Measurements from ENCODE around the gene AURKAIP1.

Gene AURKAIP1

GRCh38 chr1:1356166-1356795, 18.7 kb downstream of the AURKAIP1 start:
- Histone ChIP-seq H3K27ac (ENCODE audit: low read length) (no peak overlapping the region), H3K4me3 (ENCODE audit: low read length) (no peak overlapping the region), H3K4me1 (ENCODE audit: control insufficient read depth, low read depth, low read length) (peaks cover 21% of the 10 kb centered on the region)

GRCh38 chr1:1355416-1355815, 19.6 kb downstream of the AURKAIP1 start:
- Histone ChIP-seq H3K27ac (ENCODE audit: low read length) (no peak overlapping the region), H3K9ac (ENCODE audit: low read length) (no peak overlapping the region), H3K9me3 (ENCODE audit: control insufficient read depth, low read depth, low read length) (no peaks in the 10 kb centered on the region), H3K36me3 (ENCODE audit: control insufficient read depth, low read depth, low read length) (no peaks in the 10 kb centered on the region), H3K4me3 (ENCODE audit: low read length) (no peak overlapping the region), H3K4me1 (ENCODE audit: control insufficient read depth, low read depth, low read length) (peaks cover 21% of the 10 kb centered on the region), H3K27me3 (ENCODE audit: control insufficient read depth, insufficient read depth, low read length) (peaks cover 35% of the 10 kb centered on the region)

More at GRCh38 chr1:1356166-1356795, 18.7 kb downstream of the AURKAIP1 start:
- Histone ChIP-seq H3K27me3 (ENCODE audit: control insufficient read depth, insufficient read depth, low read length) (peaks cover 35% of the 10 kb centered on the region), H3K9ac (ENCODE audit: low read length) (no peak overlapping the region), H3K36me3 (ENCODE audit: control insufficient read depth, low read depth, low read length) (no peaks in the 10 kb centered on the region), H3K9me3 (ENCODE audit: control insufficient read depth, low read depth, low read length) (no peaks in the 10 kb centered on the region)

DNA sequence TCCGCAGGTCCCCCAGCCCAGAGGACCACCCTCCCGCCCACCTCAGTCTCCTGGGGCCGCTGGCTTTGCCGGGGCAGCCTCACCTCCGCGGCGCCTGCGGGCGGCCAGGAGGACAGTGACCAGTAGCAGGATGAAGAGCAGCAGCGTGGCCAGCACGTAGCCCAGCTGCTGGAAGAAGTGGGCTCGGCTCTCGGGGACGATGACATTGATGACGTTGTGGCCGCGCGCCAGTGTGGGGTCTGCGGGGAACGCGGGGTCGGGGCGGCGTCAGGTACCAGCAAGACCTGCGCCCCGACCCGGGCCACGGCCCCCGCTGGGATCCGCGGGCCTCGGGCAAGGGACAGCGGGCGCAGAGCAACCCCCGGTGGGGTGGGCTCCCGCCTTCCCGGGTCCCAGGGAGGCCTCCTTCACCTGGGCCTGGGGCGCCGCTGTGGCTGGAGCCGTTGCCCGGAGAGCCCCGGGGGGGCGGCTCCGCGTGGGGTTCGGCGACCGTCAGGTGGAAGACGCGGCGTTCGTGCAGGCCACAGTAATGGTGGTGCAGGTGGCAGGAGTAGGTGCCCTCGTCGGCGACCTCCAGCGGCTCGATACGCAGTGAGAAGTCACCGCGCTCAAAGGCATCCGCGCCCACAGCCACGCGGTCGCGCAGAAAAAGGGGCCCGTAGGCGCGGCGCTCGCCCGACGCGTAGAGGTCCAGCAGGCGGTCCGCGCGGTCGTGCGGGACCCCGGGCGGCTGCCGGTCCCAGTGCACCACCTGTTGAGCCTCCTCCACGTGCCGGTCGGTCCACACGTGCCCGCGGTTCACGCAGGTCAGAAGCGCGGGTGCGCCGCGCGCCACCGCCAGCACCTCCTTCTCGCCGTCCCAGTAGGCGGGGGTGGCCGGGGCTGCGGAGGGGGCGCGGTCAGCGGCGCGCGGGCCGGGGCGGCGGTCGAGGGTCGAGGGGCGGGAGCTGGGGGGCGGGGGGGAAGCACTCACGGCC, 20.4 kb downstream of the AURKAIP1 start:
- Histone ChIP-seq H3K4me3 (ENCODE audit: low read length) (peak overlapping the region; percentile 55), H3K36me3 (ENCODE audit: control insufficient read depth, low read depth, low read length) (no peaks in the 10 kb centered on the region), H3K4me1 (ENCODE audit: control insufficient read depth, low read depth, low read length) (peaks cover 21% of the 10 kb centered on the region), H3K9me3 (ENCODE audit: control insufficient read depth, low read depth, low read length) (no peaks in the 10 kb centered on the region), H3K9ac (ENCODE audit: low read length) (no peak overlapping the region), H3K27ac (ENCODE audit: low read length) (no peak overlapping the region), H3K27me3 (ENCODE audit: control insufficient read depth, insufficient read depth, low read length) (peaks cover 35% of the 10 kb centered on the region)

DNA sequence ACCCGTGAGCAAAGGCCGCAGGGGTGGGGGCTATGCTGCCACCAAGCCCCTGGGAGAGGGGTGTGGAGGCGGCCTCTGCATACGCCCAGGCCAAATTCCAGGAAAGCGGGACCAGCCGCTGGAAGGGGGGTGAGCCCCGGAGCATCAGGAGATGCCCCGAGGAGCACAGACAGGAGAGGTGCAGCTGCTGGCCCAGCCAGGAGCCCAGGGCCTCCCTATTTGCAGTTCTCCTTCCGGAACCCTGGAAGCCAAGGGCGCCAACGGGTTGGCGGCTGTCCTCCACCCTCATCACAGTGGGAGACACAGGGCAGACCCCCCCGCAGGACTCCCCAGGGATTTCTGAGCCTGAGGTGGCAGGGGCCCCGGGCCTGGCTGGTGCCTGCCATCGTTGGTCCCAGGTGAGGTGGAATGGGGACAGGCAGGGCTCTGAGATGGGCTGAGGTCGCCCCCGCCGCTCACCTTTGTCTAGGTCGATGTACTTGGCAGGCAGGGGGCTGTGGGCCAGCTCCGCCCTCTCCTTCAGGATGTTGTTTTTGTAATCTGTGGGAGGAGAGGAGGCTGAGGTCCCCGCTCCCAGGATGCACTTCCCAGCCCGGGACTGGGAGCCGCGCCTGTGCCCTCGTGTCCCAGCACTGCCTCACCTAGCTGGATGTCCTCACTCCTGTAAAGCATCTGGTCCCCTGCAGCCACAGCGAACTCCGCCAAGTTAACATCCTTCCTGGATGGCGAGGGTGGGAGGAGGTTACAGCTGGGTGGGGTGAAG, 21.4 kb downstream of the AURKAIP1 start:
- H3K9ac ChIP-seq (ENCODE audit: low read length), result no peak overlapping the region
- peaks cover 35% of the 10 kb centered on the region for H3K27me3 ChIP-seq (ENCODE audit: control insufficient read depth, insufficient read depth, low read length)
- no peaks in the 10 kb centered on the region for H3K36me3 ChIP-seq (ENCODE audit: control insufficient read depth, low read depth, low read length)
- peaks cover 14% of the 10 kb centered on the region for H3K4me1 ChIP-seq (ENCODE audit: control insufficient read depth, low read depth, low read length)
- no peak overlapping the region for H3K27ac ChIP-seq (ENCODE audit: low read length)
- peak overlapping the region; percentile 55 for H3K4me3 ChIP-seq (ENCODE audit: low read length)
- H3K9me3 ChIP-seq (ENCODE audit: control insufficient read depth, low read depth, low read length), result no peaks in the 10 kb centered on the region

DNA sequence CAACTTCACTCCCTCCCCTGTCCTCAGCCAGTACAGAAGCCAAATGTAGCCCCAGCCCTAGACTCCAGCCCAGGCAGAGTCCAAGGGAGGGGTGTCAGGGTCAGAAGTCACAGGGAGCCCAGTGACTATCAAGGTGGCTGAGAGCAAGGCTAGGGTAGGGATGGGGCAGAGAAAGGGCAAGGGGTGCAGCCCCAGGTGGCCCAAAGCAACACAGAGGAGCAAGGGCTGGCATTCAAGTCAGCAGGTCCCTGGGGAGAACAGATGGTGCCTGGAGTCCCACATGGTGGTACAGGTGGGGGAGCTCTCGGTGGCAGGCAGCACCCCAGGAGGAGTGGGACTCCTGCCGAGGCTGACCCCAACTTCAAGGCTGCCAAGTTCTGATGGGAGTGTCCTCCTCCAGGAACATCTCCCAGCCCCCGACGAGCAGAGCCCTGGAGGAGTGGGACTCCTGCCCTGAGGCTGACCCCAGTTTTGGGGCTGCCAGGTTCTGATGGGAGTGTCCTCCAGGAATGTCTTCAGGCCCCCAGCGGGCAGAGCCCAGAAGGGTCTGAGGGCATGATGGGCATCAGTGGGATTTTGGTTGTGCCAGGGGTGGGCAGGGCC, 22.1 kb downstream of the AURKAIP1 start:
- no peaks in the 10 kb centered on the region for H3K9me3 ChIP-seq (ENCODE audit: control insufficient read depth, low read depth, low read length)
- no peak overlapping the region for H3K27ac ChIP-seq (ENCODE audit: low read length)
- H3K36me3 ChIP-seq (ENCODE audit: control insufficient read depth, low read depth, low read length), result no peaks in the 10 kb centered on the region
- peaks cover 35% of the 10 kb centered on the region for H3K27me3 ChIP-seq (ENCODE audit: control insufficient read depth, insufficient read depth, low read length)
- no peak overlapping the region for H3K9ac ChIP-seq (ENCODE audit: low read length)
- no peak overlapping the region for H3K4me3 ChIP-seq (ENCODE audit: low read length)
- peaks cover 15% of the 10 kb centered on the region for H3K4me1 ChIP-seq (ENCODE audit: control insufficient read depth, low read depth, low read length)

DNA sequence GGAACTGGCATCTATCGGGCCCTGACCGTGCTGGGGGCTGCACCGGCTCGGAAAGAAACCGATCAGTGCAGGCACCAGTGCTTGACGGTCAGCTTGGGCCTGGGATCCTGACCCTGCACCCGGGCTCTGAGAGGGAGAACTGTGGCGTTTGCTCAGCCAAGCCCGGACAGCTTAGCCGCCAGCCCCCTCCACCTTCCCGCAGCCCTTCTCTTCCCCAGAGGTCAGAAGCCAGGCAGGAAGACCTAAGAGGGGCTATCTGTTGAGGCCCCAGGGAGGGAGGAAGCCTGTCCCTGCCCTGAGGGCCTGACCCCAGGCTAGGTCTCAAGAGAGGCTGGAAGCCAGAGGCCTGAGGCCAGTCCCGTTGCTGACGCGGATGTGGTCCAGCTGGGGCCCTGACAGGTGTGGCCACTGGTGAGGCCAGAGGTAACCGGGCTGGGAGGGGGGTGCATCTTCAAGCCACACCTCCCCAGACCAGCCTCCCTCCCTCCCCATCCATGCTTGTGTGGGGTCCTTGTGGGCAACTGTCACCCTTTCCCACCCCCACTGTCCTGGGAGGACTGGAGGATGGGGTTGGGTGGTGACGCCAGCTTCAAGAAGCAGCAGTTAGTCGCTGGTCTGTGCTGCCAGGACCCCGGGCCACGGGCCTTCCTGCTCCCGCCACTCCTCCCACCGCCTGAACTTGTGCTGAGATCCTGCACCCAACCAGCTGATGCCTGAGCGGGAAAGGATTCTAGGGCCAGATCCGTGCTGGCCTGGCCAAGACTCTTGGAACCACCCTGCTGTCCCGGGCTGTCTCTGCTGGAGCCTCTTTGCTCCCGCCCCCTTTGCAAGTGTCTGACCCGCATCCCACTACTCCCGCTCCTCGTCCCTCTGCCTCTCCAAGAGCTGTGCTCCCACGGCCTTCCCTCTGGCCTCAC, 23.2 kb downstream of the AURKAIP1 start:
- H3K27ac ChIP-seq (ENCODE audit: low read length), result no peak overlapping the region
- H3K4me1 ChIP-seq (ENCODE audit: control insufficient read depth, low read depth, low read length), result peaks cover 22% of the 10 kb centered on the region
- H3K9me3 ChIP-seq (ENCODE audit: control insufficient read depth, low read depth, low read length), result no peaks in the 10 kb centered on the region
- peaks cover 35% of the 10 kb centered on the region for H3K27me3 ChIP-seq (ENCODE audit: control insufficient read depth, insufficient read depth, low read length)
- no peak overlapping the region for H3K9ac ChIP-seq (ENCODE audit: low read length)
- no peaks in the 10 kb centered on the region for H3K36me3 ChIP-seq (ENCODE audit: control insufficient read depth, low read depth, low read length)
- peak overlapping the region; percentile 30 for H3K4me3 ChIP-seq (ENCODE audit: low read length)

DNA sequence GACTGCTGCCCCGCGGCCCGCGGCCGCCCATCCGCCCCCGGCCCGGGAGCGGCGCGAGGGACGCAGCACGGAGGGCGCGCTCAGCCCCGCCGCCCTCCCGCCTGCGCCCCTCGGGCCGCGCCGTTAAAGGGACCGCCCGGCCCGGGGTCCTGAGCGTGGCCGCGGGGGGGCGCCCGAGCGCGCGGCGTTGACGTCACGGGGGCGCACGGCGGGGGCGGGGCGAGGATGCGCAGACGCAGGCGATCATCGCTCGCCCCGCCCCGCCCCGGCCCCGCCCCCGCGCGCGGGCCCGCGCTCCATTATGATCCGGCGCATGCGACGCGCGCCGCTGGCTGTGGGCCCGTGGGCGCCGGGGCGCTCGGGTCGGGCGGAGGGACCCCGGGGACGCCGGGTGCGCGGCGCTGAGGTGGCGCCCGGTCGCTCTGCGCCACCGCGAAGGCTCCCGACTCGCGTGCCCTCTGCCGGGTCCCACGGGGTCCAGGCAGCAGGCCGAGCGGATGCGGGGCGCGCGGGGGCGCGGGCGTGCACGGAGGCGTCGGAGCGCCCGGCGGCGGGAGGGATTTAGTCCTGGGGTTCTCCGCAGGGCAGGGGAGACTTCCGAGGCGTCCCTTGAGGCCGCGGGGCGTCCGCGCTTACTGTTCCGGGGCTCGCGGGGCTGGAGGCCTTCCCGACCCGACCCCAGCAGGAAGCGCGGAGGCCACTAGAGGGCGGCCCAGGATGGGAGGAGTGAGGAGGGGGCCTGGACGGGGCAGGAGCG, 25.6 kb downstream of the AURKAIP1 start, which contains the start of gene DVL1:
Gene DVL1 (minus strand): TSS at position 163 of the 757 bp plus-strand sequence. CDS start 353 bp downstream, outside the sequence.
- Histone ChIP-seq H3K9me3 (ENCODE audit: control insufficient read depth, low read depth, low read length) (no peaks in the 10 kb centered on the region), H3K27ac (ENCODE audit: low read length) (no peak within 1 kb of the TSS), H3K4me1 (ENCODE audit: control insufficient read depth, low read depth, low read length) (peaks cover 22% of the 10 kb centered on the region), H3K9ac (ENCODE audit: low read length) (peak within 1 kb of the TSS; percentile 39), H3K4me3 (ENCODE audit: low read length) (peak within 1 kb of the TSS; percentile 70), H3K27me3 (ENCODE audit: control insufficient read depth, insufficient read depth, low read length) (peaks cover 23% of the 10 kb centered on the region), H3K36me3 (ENCODE audit: control insufficient read depth, low read depth, low read length) (no peaks in the 10 kb centered on the region)

DNA sequence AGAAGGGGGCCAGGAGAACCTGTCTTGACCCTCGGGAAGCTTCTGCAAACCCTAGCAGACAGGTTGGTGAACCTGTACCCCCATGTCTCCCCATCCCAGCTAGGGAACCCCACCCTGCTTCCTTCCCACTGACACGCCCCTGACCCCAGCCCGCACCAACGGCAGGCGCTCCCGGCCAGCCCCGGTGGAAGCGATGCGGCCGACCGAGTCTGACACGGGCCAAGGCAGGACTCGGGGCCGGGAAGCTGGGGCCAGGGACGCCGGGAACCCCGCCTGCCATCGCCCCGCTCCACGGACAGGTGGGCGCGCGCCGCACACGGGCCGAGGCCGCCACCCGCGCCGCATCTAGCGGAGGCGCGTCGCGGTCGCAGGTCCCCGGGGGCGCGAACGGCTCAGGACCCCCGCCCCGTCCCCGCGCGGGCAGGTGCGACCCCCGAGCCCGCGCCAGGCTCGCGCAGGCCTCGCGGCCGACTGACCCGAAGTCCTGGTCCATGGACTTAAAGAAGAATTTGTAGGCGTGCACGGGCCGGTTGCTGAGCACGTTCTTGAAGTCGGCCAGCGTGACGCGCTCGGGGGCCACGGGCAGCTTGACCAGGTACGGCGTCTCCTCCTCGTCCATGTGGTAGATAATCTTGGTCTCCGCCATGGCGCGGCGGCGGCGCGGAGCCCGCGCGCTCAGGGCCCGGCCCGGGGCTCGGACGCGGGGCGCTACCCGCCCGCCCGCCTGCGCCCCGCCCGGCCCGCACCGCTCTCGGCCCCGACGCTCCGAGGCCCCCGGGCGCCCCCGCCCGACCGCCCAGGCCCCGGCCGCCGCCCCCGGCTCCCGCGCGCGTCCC, 26.4 kb downstream of the AURKAIP1 start:
- Histone ChIP-seq H3K4me1 (ENCODE audit: control insufficient read depth, low read depth, low read length) (peaks cover 18% of the 10 kb centered on the region), H3K27ac (ENCODE audit: low read length) (no peak overlapping the region), H3K4me3 (ENCODE audit: low read length) (peak overlapping the region; percentile 70), H3K36me3 (ENCODE audit: control insufficient read depth, low read depth, low read length) (no peaks in the 10 kb centered on the region), H3K9ac (ENCODE audit: low read length) (no peak overlapping the region), H3K9me3 (ENCODE audit: control insufficient read depth, low read depth, low read length) (no peaks in the 10 kb centered on the region), H3K27me3 (ENCODE audit: control insufficient read depth, insufficient read depth, low read length) (peaks cover 15% of the 10 kb centered on the region)

- peaks cover 7% of the 10 kb centered on the region for H3K27me3 ChIP-seq (ENCODE audit: control insufficient read depth, insufficient read depth, low read length)
- peak overlapping the region; percentile 70 for H3K4me3 ChIP-seq (ENCODE audit: low read length)
- H3K4me1 ChIP-seq (ENCODE audit: control insufficient read depth, low read depth, low read length), result peaks cover 11% of the 10 kb centered on the region
- H3K36me3 ChIP-seq (ENCODE audit: control insufficient read depth, low read depth, low read length), result no peaks in the 10 kb centered on the region
- no peak overlapping the region for H3K27ac ChIP-seq (ENCODE audit: low read length)
- H3K9me3 ChIP-seq (ENCODE audit: control insufficient read depth, low read depth, low read length), result no peaks in the 10 kb centered on the region
- no peak overlapping the region for H3K9ac ChIP-seq (ENCODE audit: low read length)
These were observed 27.2 kb downstream of the AURKAIP1 start for GRCh38 chr1:1347663-1348419.

All from iPS-18a (cell line).